K562 (cell line): ENCODE results near the gene KCNJ14. TPM values are rescaled to one million over a fixed set of nuclear protein-coding genes. Genes with fewer than 3 reads are reported as not detected.

Experiments
- ATAC-seq: fragments of 200-7000 bp; cut with Tn5 transposase; 3 replicates; pipeline ENCODE4 v1.9.1; 2020; ENCODE audit warnings: moderate library complexity
- BruUV-seq: library from RNA; stranded (reverse); fragments of 400-500 nt; replicated peaks from 2 replicates; lab custom pipeline; 2021; lab: Mats Ljungman, UMichigan
- CTCF ChIA-PET: fragments of 300-600 bp; formaldehyde crosslinking; extraction: SDS; loops from one replicate; lab custom pipeline; 2021; ENCODE audit warnings: low intra/inter-chr PET ratio; lab: Yijun Ruan, JAX
- POLR2A ChIA-PET: fragments of 300-600, 350-650 bp; sonication (Branson Sonifier 250); formaldehyde crosslinking; extraction: SDS; loops from one replicate; lab custom pipeline; 2021; ENCODE audit warnings: antibody characterized with exemption, inconsistent platforms; lab: Yijun Ruan, JAX
- DNase-seq, 4 experiments: peaks; one replicate each; pipeline versions ENCODE4 v3.0.0 to v3.0.0-alpha.2; 2011 to 2018; ENCODE audit warnings: low spot score in 3 of 4, mixed read lengths in 3 of 4; ENCODE audit errors: extremely low read depth in 1 of 4
- FAIRE-seq: peaks from 2 replicates; lab custom pipeline; 2011; peaks lifted over from hg19 to GRCh38; lab: Jason Lieb, UNC
- H2AFZ ChIP-seq: 2 replicates; pipeline ENCODE4 v1.6.0; 2011; ENCODE audit warnings: low read depth, low read length, control low read depth, inconsistent platforms
- H3K27ac ChIP-seq: fragments of 200-600 bp; 3 replicates; pipeline ENCODE4 v1.8.0; 2011; ENCODE audit warnings: low read depth, mild to moderate bottlenecking, control low read depth, inconsistent platforms, low read length, moderate library complexity, mixed read lengths; ENCODE audit errors: extremely low read depth
- H3K27me3 ChIP-seq, 2 experiments: fragments of 300-600 bp in 1 of 2; 2 replicates in 1 of 2; 3 replicates in 1 of 2; pipeline versions ENCODE4 v1.6.0 to v1.8.0; 2011; ENCODE audit warnings: inconsistent platforms in 2 of 2, low read length in 2 of 2, mild to moderate bottlenecking in 1 of 2, mixed read lengths in 1 of 2, moderate library complexity in 1 of 2; ENCODE audit not compliant: control insufficient read depth in 2 of 2, insufficient read depth in 2 of 2
- H3K36me3 ChIP-seq: fragments of 300-600 bp; 3 replicates; pipeline ENCODE4 v1.8.0; 2011; ENCODE audit warnings: mild to moderate bottlenecking, low read length, inconsistent platforms; ENCODE audit not compliant: control insufficient read depth, insufficient read depth
- H3K4me1 ChIP-seq, 2 experiments: fragments of 200-600 bp in 1 of 2; replicated peaks in 1 of 2; 2 replicates in 1 of 2; 3 replicates in 1 of 2; pipeline versions ENCODE4 v1.5.1 to v1.8.0; 2011; ENCODE audit warnings: inconsistent platforms in 2 of 2, low read length in 2 of 2, mild to moderate bottlenecking in 1 of 2, mixed read lengths in 1 of 2, moderate library complexity in 1 of 2; ENCODE audit not compliant: control insufficient read depth in 2 of 2, insufficient read depth in 2 of 2
- H3K4me2 ChIP-seq: 2 replicates; pipeline ENCODE4 v1.6.1; 2011; ENCODE audit warnings: low read length, control low read depth, inconsistent platforms, mixed read lengths; ENCODE audit not compliant: insufficient read depth
- H3K4me3 ChIP-seq: fragments of 200-600 bp; sonication (generic), shearing (Covaris generic); 2 replicates; pipeline ENCODE4 v1.5.1; 2016; ENCODE audit warnings: control low read depth, inconsistent platforms
- H3K79me2 ChIP-seq: fragments of 200-600 bp; 3 replicates; pipeline ENCODE4 v1.8.0; 2011; ENCODE audit warnings: low read length, inconsistent platforms; ENCODE audit not compliant: control insufficient read depth, insufficient read depth
- H3K9ac ChIP-seq, 2 experiments: 2 replicates each; pipeline versions ENCODE4 v1.6.0 to v1.6.1; 2011; ENCODE audit warnings: low read depth in 2 of 2, low read length in 2 of 2, control low read depth in 1 of 2, inconsistent platforms in 1 of 2, mild to moderate bottlenecking in 1 of 2, mixed read lengths in 1 of 2; ENCODE audit not compliant: insufficient read depth in 1 of 2
- H3K9me1 ChIP-seq: one replicate; pipeline ENCODE4 v1.6.0; 2011; ENCODE audit warnings: inconsistent platforms, mild to moderate bottlenecking, low read length, moderate library complexity; ENCODE audit not compliant: control insufficient read depth, insufficient read depth
- H3K9me3 ChIP-seq: replicated peaks from 2 replicates; pipeline ENCODE4 v1.5.1; 2011; ENCODE audit warnings: low read depth, low read length, inconsistent platforms; ENCODE audit not compliant: control insufficient read depth, insufficient read depth
- H4K20me1 ChIP-seq: replicated peaks from 2 replicates; pipeline ENCODE4 v1.6.1; 2011; ENCODE audit warnings: low read length, inconsistent platforms, mixed read lengths; ENCODE audit not compliant: control insufficient read depth, insufficient read depth
- E4F1 ChIP-seq: fragments of 250-450 bp; sonication (Bioruptor Pico); IDR thresholded peaks from 2 replicates; pipeline ENCODE4 v1.5.0; 2021; ENCODE audit warnings: mild to moderate bottlenecking, borderline replicate concordance
- ELF2 ChIP-seq: fragments of 250-450 bp; sonication (Bioruptor Pico); IDR thresholded peaks from 2 replicates; pipeline ENCODE4 v1.5.0; 2021; ENCODE audit warnings: mild to moderate bottlenecking
- POLR2B ChIP-seq: fragments of 450-650 bp; IDR thresholded peaks from 2 replicates; pipeline ENCODE4 v1.6.1; 2018; ENCODE audit warnings: low read depth; ENCODE audit not compliant: partially characterized antibody
- SMAD4 ChIP-seq: fragments of 250-450 bp; sonication (Bioruptor Pico); conservative IDR thresholded peaks from 2 replicates; pipeline ENCODE4 v1.8.0; 2021; ENCODE audit warnings: inconsistent platforms, mild to moderate bottlenecking, moderate library complexity
- SMARCA4 ChIP-seq: fragments of 450-650 bp; IDR thresholded peaks from 2 replicates; pipeline ENCODE4 v1.6.1; 2016
- SUPT5H ChIP-seq: fragments of 450-650 bp; IDR thresholded peaks from 2 replicates; pipeline ENCODE4 v1.6.1; 2016
- WGBS: fragments of 100-300 bp; shearing (Covaris generic); methylation state at CpG from one replicate; pipeline ENCODE4 v1.1.6; 2016; ENCODE audit warnings: low coverage, mixed read lengths; ENCODE audit not compliant: insufficient coverage; ENCODE audit errors: missing lambda C conversion rate; 5-methylcytosine and 5-hydroxymethylcytosine counted together
- in situ Hi-C: fragments of 300-500 bp; cut with MboI; formaldehyde crosslinking; loops from 4 replicates; pipeline ENCODE4 v1.15.0; 2018; ENCODE audit warnings: inconsistent platforms, mixed read lengths
- intact Hi-C: fragments of 100-400 bp; cut with micrococcal nuclease; formaldehyde crosslinking; loops from 2 replicates; pipeline ENCODE4 v1.14.2; 2022
- polyA plus RNA-seq, 8 experiments: library from polyadenylated mRNA; depleted of rRNA in 4 of 8; stranded (reverse) in 5 of 8; unstranded in 3 of 8; fragments of >200 nt; fragmentation: Nextera tagmentation in 2 of 8; fragmentation: Illumina TruSeq in 1 of 8; extraction: Ambion mirVana in 2 of 8; extraction: Trizol in 1 of 8; gene quantifications; 2 replicates each; pipeline versions ENCODE4 v1.2.1 to v1.2.3, GENCODE V29; 2011 to 2014; ENCODE audit warnings: inconsistent platforms in 1 of 8, missing spikeins in 1 of 8
- total RNA-seq, 7 experiments: library from RNA; depleted of rRNA in 6 of 7; stranded (reverse); fragments of >200 nt in 6 of 7; fragmentation: Illumina TruSeq in 2 of 7; extraction: Trizol in 2 of 7; gene quantifications; 2 replicates each; pipeline versions ENCODE4 v1.2.1 to v1.2.3, GENCODE V29; 2011 to 2021; ENCODE audit warnings: low replicate concordance in 1 of 7

The KCNJ14 gene
- total and polyA plus RNA-seq, 9 of the 15 experiments (the other 6 are each of a cell fraction or from before 2014, with no cell fraction given): 0.15 to 1.6 (median 0.49) TPM

- no peak overlapping the region for H2AFZ ChIP-seq
- TF ChIP-seq SMARCA4 (no peak), ELF2 (CRISPR knock-in tag) (no peak), POLR2B (no peak), E4F1 (no peak), SUPT5H (0 out of 2 replicates have a peak, but pooled peaks have one; percentile 15), SMAD4 (CRISPR knock-in tag) (no peak)
These were observed 21.8 kb downstream of the KCNJ14 start for GRCh38 chr19:48477067-48477685.

More at GRCh38 chr19:48477067-48477685, 21.8 kb downstream of the KCNJ14 start:
- ChIA-PET CTCF (no interaction called here), POLR2A (interaction anchor here (1.5 kb wide), 1 partner anchor 15 kb away, joined by 5 read pairs; no protein-coding TSS in a partner anchor)
- in situ Hi-C loops (no loop called here), intact Hi-C loops (no loop called here)
- H3K9me3 ChIP-seq: no peaks in the 10 kb centered on the region
- DNase-seq (no peak), FAIRE-seq (no peak), ATAC-seq (peak; percentile 9; the same call in 1 of the 3 replicates)
- H4K20me1 ChIP-seq: peaks cover 7% of the 10 kb centered on the region; the same call in 1 of the 2 replicates
- H3K9ac ChIP-seq: no peak overlapping the region
- no peak overlapping the region for H3K27ac ChIP-seq
- no peaks in the 10 kb centered on the region for H3K27me3 ChIP-seq
- no peak overlapping the region for H3K4me3 ChIP-seq
- H3K4me1 ChIP-seq: peaks cover 0 to 22% of the 10 kb centered on the region in 2 experiments; a peak in 2 of 5 replicates
- H3K4me2 ChIP-seq: no peak overlapping the region
- H3K9me1 ChIP-seq: peaks cover 3% of the 10 kb centered on the region
- 71% methylated on average over 5 of the region's 10 CpGs for WGBS
- H3K79me2 ChIP-seq: no peaks in the 10 kb centered on the region
- BruUV-seq: no TSS peak
- H3K36me3 ChIP-seq: peaks cover 69% of the 10 kb centered on the region
